GM12865 (cell line): ENCODE measurements around the gene SSH3.

ENCODE experiments used
- DNase-seq: peaks from one replicate; pipeline ENCODE4 v3.0.0; 2010; ENCODE audit warnings: low read depth
- H3K4me3 ChIP-seq: 2 replicates; pipeline ENCODE4 v1.5.1; 2011; ENCODE audit warnings: mild to moderate bottlenecking, low read depth, low read length, control low read depth
- CTCF ChIP-seq: IDR thresholded peaks from 2 replicates; pipeline ENCODE4 v1.5.1; 2011; ENCODE audit warnings: low read length, control low read depth, low read depth, inconsistent platforms; ENCODE audit not compliant: insufficient read depth; ENCODE audit errors: missing control alignments

SSH3 gene

GRCh38 chr11:67287355-67288197 lies 15.8 kb upstream of the SSH3 start:
- no peak for DNase-seq
- no peak for TF ChIP-seq CTCF
- H3K4me3 ChIP-seq = peak overlapping the region; percentile 97

GRCh38 chr11:67288198-67288451 lies 15.2 kb upstream of the SSH3 start:
- no peak for DNase-seq
- no peak for TF ChIP-seq CTCF
- H3K4me3 ChIP-seq = peak overlapping the region; percentile 97

- TF ChIP-seq CTCF = peak; percentile 32
- peak; percentile 95 for DNase-seq
- H3K4me3 ChIP-seq = peak overlapping the region; percentile 97
These were observed 14.7 kb upstream of the SSH3 start for GRCh38 chr11:67288452-67289225.

DNA sequence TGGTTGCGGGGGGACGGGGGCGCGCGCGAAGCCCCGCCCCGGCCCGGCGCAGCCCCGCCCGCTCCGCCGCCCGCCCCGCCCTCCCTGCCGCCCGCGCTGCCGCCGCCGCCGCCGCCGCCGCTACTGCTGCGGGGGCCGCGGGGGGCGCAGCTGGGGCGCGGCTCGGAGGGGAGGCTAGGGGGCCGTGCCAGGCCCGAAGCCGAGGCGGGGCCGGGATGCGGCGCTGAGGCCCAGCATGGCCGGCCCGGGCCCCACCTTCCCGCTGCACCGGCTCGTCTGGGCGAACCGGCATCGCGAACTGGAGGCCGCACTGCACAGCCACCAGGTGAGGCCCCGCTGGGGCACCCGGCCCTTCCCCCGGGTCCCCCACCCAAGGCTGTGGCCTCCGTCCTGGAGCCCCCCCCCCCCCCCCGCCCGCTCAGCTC lies 14.1 kb upstream of the SSH3 start, which contains the start of gene ANKRD13D:
Gene ANKRD13D (plus strand): TSS at position 78 of the 425 bp plus-strand sequence. CDS start 158 bp downstream, at position 236.
- DNase-seq = no peak
- H3K4me3 ChIP-seq = peak within 1 kb of the TSS; percentile 97
- no peak for TF ChIP-seq CTCF

DNA sequence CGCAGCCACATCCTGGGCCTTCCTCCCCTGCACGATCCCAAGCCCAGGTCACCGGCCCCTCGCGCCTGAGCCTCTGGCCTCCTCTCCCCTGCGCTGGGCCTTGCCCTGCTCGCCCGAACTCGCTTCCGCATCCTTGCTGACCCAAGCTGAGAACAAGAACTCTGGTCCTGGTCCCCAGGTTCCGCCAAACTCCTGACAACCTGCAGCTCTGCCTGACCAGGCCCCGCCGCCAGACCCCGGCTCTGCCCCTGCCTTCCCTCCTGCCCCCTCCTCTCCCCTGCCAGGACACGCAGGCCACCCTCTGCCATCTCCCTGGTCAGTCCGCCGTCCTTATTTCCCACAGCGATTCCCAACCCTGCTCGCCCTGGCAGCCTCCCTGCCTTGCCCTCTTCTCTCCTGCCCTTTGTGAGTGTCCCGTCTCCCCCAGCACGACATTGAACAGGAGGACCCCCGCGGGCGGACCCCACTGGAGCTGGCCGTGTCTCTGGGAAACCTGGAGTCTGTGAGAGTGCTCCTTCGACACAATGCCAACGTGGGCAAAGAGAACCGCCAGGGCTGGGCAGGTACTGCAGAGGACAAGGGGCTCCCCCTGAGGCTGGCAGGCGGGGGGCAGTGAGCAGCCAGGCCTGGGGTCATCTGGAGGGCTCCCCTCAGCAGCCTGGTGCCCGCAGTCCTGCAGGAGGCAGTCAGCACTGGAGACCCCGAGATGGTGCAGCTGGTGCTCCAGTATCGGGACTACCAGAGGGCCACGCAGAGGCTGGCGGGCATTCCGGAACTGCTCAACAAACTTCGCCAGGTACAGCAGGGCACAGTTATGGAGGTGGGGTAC lies 13.5 kb upstream of the SSH3 start:
- H3K4me3 ChIP-seq = peak overlapping the region; percentile 75
- TF ChIP-seq CTCF = no peak
- DNase-seq = no peak

- no peak for TF ChIP-seq CTCF
- no peak overlapping the region for H3K4me3 ChIP-seq
- DNase-seq = no peak
These were observed 12.5 kb upstream of the SSH3 start for GRCh38 chr11:67290801-67291200.
